GM12873 (cell line): ENCODE measurements around the gene SPECC1L.

Experiments used
- TF ChIP-seq, protein P1 (sequence below): IDR thresholded peaks from 2 replicates; pipeline ENCODE4 v1.5.1; 2012; ENCODE audit warnings: low read depth, mild to moderate bottlenecking, moderate library complexity, low read length, control low read depth; ENCODE audit not compliant: insufficient read depth; ENCODE audit errors: missing control alignments

Gene SPECC1L

DNA sequence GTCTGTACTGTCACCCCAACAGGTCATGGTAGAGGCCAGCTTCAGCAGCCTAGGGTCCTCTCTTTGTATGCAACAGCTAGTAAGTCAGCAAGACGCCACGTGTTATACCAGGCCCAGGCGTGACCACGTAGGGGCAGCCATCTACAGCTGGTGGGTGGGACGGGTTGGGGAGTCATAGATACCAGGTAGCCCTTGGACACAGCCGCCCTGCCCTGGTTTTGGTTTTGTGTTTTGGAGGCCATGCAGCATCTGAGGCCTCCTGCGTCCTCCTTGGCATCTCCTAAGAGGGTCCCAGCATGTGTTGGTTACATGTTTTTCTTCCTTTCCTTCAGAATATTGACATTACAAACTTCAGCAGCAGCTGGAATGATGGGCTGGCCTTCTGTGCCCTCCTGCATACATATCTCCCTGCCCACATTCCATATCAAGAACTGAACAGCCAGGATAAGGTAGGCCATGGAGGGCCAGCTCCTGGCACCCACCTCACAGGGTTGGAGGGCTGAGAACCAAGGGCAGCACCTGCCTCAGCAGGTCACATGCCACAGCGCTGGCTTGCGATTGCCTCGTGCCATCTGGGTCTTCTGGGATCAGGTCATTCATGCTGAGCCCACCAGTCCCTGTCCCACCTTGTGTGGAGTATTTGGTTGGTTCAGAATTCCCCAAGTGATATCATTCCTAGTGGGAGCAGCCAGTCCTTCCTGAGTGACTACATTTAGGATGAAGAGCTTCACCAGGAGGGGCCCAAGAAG, 140.8 kb downstream of the SPECC1L start:
- TF ChIP-seq, protein P1, sequence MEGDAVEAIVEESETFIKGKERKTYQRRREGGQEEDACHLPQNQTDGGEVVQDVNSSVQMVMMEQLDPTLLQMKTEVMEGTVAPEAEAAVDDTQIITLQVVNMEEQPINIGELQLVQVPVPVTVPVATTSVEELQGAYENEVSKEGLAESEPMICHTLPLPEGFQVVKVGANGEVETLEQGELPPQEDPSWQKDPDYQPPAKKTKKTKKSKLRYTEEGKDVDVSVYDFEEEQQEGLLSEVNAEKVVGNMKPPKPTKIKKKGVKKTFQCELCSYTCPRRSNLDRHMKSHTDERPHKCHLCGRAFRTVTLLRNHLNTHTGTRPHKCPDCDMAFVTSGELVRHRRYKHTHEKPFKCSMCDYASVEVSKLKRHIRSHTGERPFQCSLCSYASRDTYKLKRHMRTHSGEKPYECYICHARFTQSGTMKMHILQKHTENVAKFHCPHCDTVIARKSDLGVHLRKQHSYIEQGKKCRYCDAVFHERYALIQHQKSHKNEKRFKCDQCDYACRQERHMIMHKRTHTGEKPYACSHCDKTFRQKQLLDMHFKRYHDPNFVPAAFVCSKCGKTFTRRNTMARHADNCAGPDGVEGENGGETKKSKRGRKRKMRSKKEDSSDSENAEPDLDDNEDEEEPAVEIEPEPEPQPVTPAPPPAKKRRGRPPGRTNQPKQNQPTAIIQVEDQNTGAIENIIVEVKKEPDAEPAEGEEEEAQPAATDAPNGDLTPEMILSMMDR = no peak

DNA sequence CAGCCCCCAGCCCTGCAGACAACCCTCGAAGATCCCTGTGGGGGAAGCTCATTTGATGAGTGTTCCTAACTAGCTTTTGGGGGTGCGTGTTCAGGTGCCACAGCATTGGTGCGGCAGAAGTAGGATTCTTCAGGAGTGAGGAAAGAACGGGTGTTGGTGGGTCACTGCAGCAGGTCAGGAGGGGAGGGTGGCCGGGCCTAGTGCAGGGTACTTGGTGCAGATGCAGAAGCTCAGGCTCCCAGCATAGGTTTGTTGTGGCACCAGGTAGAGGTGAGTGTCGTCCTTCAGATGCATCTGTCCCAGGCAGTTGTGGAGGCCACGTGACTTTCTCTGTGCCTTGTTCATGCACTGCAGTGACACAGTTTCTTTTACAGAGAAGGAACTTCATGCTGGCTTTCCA, 141.6 kb downstream of the SPECC1L start:
- TF ChIP-seq, protein P1 = no peak

DNA sequence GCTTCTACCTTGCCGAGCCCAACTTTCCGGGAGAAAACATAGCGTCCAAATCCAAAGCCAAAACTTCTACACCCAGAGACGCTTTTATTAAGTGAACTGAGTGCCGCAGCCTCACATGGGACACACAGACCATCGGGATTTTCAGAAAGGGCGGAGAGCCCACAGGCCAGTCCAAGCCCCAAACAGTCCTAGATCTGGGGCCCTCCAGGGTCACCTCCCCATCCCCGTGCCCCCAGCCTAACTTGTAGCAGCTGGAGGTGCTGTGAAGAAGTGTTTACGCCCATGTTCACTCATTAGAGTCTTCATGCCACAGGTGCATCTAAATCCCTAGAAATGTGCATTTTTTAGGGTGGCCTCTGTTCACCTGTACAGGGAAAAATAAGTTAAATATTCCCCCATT, 142.6 kb downstream of the SPECC1L start:
- TF ChIP-seq, protein P1 = no peak

DNA sequence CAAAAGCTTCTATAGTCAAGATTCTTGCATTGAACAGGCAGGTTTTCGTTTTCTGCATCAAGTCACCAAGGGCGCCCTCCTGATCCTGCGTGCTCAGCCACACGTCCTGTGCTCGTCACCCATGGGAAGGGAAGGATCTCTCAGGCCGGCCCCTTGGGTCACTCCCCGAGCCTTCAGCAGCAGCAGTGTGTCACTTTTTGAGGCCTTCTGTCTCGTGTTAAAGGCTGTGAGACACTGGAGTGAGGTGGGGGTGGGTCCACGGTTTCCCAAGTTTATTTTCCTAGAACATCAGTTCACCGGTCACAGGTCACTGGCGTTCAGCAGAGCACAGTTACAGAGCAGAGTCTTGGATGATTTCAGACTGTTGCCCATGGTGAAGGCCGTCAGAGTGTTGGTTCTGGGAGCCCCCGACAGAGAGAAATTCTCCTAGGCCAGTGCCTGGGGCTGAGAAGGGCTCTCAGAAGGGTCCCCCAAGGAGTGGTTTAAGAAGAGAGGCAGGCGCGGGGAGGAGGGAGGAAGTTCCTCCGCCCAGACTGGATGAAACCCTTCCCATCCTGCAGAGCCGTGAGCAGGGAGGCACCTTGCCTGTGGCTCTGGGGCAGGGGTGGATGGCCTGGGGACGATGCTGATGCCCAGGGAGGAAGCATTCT, 143.2 kb downstream of the SPECC1L start:
- TF ChIP-seq, protein P1 = no peak

DNA sequence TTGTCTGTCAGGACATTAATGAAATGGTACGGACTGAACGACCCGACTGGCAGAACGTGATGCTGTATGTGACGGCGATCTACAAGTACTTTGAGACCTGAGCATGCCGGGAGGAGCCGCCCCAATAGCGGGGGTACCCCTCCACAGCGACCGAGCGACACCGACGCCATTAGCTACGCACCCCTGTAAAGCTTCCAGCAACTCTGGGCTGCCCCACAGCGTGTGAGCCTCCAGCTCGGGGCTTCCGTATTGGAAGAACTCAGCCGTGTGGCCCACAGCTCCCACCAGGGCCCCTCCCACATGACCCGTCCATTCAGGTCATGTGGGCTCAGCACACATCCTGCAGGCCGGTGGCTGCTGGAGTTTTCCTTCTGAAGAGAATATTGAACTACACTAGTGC, 143.9 kb downstream of the SPECC1L start:
- TF ChIP-seq, protein P1 = no peak

DNA sequence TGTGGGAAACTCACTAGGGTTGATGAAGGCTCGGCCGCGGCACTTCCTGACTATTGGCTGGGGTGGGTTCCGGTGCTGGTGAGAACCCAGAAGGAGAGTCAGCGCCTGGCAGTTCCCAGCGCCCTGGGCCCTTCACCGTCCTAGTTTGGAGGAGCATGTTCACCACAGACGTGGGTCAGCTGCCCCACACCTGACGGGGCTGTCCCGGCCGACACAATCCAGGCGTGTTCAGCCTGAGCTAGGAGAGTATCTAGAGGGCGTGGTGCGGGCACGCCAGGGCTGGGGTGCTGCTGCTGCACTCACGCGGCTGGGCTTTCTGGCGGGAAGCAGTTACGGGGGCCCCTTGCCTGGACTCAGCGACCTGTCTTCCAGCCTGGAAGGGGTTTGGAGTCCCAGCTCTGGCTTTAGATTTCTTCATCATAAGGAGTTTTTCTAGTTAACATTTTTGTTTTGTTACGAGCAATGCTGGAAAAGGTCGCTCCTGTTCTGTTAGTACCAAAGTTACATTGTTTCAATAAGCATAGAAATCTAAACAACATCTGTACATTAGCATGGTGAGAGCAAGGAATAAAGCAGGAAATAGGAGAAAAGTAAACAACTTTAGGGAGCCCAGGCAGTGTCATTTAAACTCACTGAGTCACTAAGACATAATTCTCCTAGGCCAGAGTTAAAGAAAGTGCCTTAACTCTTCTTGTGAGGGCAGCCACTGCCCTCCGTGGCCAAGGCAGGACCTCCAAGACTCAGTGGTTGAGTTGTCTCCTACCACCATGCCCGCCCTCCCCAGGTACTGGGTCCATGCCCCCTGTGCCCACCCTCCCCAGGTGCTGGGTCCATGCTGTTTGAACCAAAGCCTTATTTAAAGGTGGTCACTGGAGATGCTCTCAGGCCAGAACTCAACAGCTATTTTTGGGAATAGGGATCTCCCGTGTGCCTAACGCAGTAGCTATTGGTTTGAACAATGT, 144.6 kb downstream of the SPECC1L start:
- TF ChIP-seq, protein P1 = no peak

DNA sequence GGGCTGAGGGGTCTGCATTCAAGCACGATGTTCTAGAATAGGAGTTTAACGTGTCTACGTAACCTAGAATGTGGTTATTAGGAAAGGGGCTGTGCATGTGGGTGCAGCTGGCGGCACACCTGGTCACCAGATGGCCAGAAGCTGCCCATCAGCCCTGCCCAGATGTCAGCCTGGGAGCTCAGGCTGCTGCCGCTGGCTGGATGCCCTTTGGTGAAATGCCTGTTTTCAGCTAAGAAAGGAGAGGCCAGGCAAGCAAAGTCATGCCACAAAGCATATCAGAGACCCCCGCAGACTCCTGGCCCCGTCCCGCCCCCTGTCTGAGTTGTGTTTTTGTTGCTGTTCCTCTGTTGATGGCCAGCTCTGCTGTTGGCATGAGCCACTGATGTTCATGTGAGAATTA, 145.5 kb downstream of the SPECC1L start:
- TF ChIP-seq, protein P1 = no peak
